Activated CD8-positive, alpha-beta T cell treated with anti-CD3 and anti-CD28 coated beads, Interleukin-2, amount 10 ng/mL, durations not matched to agents 7 days and 5 days (primary cell): ENCODE results near the gene ZBTB1. TPM values are rescaled to one million over a fixed set of nuclear protein-coding genes. Genes with fewer than 3 reads are reported as not detected.

Experiments
- ATAC-seq: fragments of 150-1000 bp; cut with Tn5 transposase; one replicate; pipeline ENCODE4 v1.10.0; 2021; ENCODE audit warnings: moderate library complexity
- CTCF ChIA-PET: fragments of 350-600 bp; sonication (Branson Sonifier 250); formaldehyde crosslinking; loops from one replicate; lab custom pipeline; 2021; ENCODE audit warnings: antibody characterized with exemption; lab: Charles Lee
- POLR2A ChIA-PET: fragments of 350-600 bp; sonication (Branson Sonifier 250); formaldehyde crosslinking; loops from one replicate; lab custom pipeline; 2021; ENCODE audit warnings: antibody characterized with exemption; lab: Charles Lee
- DNase-seq: peaks from one replicate; pipeline ENCODE4 v3.0.0-alpha.2; 2020
- H3K27ac Mint-ChIP-seq: one replicate; pipeline ENCODE4 v1.8.0; 2021; ENCODE audit warnings: mild to moderate bottlenecking, mixed read lengths
- H3K27me3 Mint-ChIP-seq: one replicate; pipeline ENCODE4 v1.8.0; 2021; ENCODE audit warnings: low read depth, mixed read lengths
- H3K36me3 Mint-ChIP-seq: one replicate; pipeline ENCODE4 v1.8.0; 2021; ENCODE audit warnings: low read depth, mixed read lengths
- H3K4me1 Mint-ChIP-seq: one replicate; pipeline ENCODE4 v1.8.0; 2021; ENCODE audit warnings: low read depth, mixed read lengths
- H3K4me3 Mint-ChIP-seq: one replicate; pipeline ENCODE4 v1.8.0; 2021; ENCODE audit warnings: mild to moderate bottlenecking, mixed read lengths
- H3K9me3 Mint-ChIP-seq: one replicate; pipeline ENCODE4 v1.8.0; 2022; ENCODE audit warnings: mixed read lengths; ENCODE audit not compliant: insufficient read depth
- total RNA-seq, 2 experiments: library from RNA; stranded (reverse); gene quantifications; one replicate each; pipeline ENCODE4 v1.2.3, GENCODE V29; 2021

ZBTB1 gene, protein sequence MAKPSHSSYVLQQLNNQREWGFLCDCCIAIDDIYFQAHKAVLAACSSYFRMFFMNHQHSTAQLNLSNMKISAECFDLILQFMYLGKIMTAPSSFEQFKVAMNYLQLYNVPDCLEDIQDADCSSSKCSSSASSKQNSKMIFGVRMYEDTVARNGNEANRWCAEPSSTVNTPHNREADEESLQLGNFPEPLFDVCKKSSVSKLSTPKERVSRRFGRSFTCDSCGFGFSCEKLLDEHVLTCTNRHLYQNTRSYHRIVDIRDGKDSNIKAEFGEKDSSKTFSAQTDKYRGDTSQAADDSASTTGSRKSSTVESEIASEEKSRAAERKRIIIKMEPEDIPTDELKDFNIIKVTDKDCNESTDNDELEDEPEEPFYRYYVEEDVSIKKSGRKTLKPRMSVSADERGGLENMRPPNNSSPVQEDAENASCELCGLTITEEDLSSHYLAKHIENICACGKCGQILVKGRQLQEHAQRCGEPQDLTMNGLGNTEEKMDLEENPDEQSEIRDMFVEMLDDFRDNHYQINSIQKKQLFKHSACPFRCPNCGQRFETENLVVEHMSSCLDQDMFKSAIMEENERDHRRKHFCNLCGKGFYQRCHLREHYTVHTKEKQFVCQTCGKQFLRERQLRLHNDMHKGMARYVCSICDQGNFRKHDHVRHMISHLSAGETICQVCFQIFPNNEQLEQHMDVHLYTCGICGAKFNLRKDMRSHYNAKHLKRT
- 10 to 100 TPM; 58.3 to 61.7 TPM for total RNA-seq

DNA sequence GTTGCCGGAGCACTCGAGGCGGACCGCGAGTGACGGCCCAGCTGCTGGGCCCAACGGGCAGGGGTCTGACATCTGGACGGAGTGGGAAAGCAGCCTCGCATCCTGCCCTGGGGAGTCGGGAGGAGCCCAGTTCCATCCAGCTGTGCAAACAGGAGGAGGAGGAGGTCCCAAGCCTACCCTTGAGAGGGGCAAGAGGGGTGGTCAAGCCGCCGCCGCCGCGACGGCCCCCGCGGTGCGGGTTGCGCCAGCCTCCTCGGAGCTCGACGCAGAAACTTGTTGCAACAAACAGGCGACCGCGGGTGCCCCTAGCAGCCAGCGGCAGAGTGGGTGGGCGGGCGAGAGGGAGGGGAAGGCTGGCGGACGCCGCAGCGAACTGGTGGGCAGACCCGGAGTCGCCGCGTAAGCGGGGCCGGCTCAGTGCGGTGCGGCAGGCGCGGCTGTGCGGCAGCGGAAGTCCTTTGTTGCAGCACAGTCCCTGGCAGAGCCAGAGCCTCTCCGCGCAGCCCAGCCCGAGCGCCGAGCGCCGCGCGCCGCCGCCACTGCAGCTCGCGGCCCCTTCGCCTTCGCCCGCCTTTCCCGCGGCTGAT, at the start of gene ZBTB1:
TSS of gene ZBTB1 (plus strand) at position 461 of the 587 bp plus-strand sequence. CDS start 16,735 bp downstream, outside the sequence.
- Mint-ChIP-seq H3K36me3 (peaks cover 62% of the 10 kb centered on the region), H3K4me3 (peak within 1 kb of the TSS; percentile 85), H3K27ac (peak within 1 kb of the TSS; percentile 100), H3K27me3 (no peaks in the 10 kb centered on the region), H3K4me1 (peaks cover 54% of the 10 kb centered on the region), H3K9me3 (no peaks in the 10 kb centered on the region)
- ATAC-seq (peak; percentile 57), DNase-seq (peak; percentile 91)
- POLR2A ChIA-PET = interaction anchor here (1.0 to 5.6 kb wide), 13 partner anchors 9 to 167 kb away, joined by 3 to 55 read pairs (median 5); partner anchors contain the start of genes AKAP5, HSPA2 and MTHFD1
- CTCF ChIA-PET = interaction anchor here (0.9 to 2.4 kb wide), 3 partner anchors 36 to 166 kb away, joined by 3 to 6 read pairs (median 6); partner anchors contain the start of genes HSPA2 and MTHFD1

DNA sequence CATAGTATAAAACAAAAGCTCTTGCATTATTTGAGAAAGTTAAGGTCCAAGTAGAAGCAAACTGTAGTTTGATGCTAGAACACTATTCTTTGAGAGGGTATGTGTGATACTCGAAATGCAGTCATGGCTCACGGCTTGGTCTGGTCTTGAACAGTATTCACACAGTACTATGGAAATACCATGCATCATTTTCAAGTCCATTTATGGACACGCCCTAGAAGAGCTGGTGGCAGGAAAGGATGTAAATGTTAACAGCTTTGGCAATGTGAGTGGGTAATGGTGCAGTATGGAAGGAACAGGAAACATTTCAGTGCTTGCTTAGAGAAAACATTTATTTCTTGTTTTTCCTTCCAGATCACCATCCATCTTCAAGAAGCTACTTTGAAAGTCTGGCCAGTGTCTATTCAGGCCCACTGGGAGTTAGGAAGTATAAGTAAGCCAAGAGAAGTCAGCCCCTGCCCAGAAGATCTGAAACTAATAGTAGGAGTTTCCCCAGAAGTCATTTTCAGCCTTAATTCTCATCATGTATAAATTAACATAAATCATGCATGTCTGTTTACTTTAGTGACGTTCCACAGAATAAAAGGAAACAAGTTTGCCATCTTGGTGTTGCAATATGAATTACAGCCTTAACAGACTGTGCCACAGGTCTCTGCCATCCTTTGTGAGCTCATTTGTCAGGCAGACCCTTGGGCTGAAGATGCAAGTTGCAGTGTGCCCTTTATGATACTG, 45.0 kb upstream of the ZBTB1 start:
- Mint-ChIP-seq H3K27me3 (no peaks in the 10 kb centered on the region), H3K27ac (peak overlapping the region; percentile 39), H3K4me3 (no peak overlapping the region), H3K9me3 (no peaks in the 10 kb centered on the region), H3K36me3 (peaks cover 58% of the 10 kb centered on the region), H3K4me1 (peaks cover 23% of the 10 kb centered on the region)
- ChIA-PET CTCF (interaction anchor here (0.6 to 1.2 kb wide), 4 partner anchors 13 to 51 kb away, joined by 3 to 4 read pairs (median 3); no protein-coding TSS in a partner anchor), POLR2A (interaction anchor here (1.0 to 1.5 kb wide), 2 partner anchors 46 to 72 kb away, joined by 3 to 4 read pairs; partner anchors contain the start of gene MTHFD1)
- DNase-seq (no peak), ATAC-seq (no peak)

DNA sequence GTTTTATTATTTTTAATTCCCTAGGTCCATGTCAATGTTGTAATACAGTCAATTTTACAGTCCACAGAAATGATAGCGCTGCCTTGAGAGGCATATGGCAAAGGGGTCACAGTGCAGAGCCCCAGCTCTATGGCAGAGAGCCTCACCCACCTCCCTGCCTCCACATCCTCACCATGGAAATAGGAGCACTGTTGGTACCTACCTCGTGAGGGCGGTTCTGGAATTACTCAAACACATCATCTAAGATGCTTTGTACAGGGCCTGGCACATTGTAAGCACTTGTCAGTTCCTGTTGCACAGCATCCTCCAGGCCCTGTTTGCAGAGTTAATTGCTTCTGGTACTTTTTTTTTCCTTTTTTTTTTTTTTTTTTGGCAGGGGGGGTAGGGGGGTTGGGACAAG, 43.3 kb upstream of the ZBTB1 start:
- no peak for ATAC-seq
- H3K4me1 Mint-ChIP-seq = peaks cover 34% of the 10 kb centered on the region
- H3K27ac Mint-ChIP-seq = no peak overlapping the region
- H3K4me3 Mint-ChIP-seq = no peak overlapping the region
- ChIA-PET POLR2A (interaction anchor here (1.5 kb wide), 1 partner anchor 48 kb away, joined by 4 read pairs; no protein-coding TSS in a partner anchor), CTCF (interaction anchor here (4.4 kb wide), 1 partner anchor 12 kb away, joined by 24 read pairs; no protein-coding TSS in a partner anchor)
- DNase-seq = no peak
- no peaks in the 10 kb centered on the region for H3K9me3 Mint-ChIP-seq
- H3K36me3 Mint-ChIP-seq = peaks cover 47% of the 10 kb centered on the region
- peaks cover 4% of the 10 kb centered on the region for H3K27me3 Mint-ChIP-seq

DNA sequence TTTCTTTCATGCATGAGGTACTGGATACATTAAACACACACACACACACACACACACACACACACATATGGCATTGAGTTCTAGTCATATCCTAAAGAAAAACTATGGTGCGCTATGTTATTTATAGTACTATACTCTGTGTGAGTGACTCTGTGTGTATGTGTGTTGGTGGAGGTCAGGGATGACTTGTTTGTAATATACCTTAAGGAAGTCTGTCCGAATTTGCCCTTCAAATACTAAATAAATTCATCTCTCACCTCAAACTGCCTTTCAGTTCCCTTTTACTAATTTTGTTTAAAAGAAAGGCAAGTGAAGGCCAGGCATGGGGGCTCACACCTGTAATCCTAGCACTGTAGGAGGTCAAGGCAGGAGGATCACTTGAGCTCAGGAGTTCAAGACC, 41.4 kb upstream of the ZBTB1 start:
- H3K4me1 Mint-ChIP-seq = peaks cover 46% of the 10 kb centered on the region
- CTCF ChIA-PET = interaction anchor here (0.6 to 4.4 kb wide), 6 partner anchors 14 to 118 kb away, joined by 3 to 24 read pairs (median 6); no protein-coding TSS in a partner anchor
- H3K27me3 Mint-ChIP-seq = peaks cover 4% of the 10 kb centered on the region
- peaks cover 34% of the 10 kb centered on the region for H3K36me3 Mint-ChIP-seq
- no peak overlapping the region for H3K27ac Mint-ChIP-seq
- H3K9me3 Mint-ChIP-seq = no peaks in the 10 kb centered on the region
- no peak for DNase-seq
- POLR2A ChIA-PET = no interaction called here
- H3K4me3 Mint-ChIP-seq = no peak overlapping the region
- ATAC-seq = no peak

DNA sequence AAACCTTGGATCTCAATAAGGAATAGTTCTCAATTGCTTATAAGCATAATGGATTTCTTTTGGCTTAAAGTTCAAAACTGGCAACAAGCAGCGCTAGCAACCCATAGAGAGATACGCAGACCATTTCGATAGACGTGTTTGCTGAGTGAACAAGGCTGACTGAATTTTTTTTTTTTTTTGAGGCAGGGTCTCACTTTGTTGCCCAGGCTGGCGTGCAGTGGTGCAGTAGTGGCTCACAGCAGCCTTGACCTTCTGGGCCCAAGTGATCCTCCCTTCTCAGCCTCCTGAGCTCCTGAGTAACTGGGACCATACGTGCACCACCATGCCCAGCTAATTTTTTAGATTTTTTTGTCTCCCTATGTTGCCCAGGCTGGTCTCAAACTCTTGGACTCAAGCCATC, 40.7 kb upstream of the ZBTB1 start:
- DNase-seq = no peak
- CTCF ChIA-PET = interaction anchor here (0.6 to 4.4 kb wide), 9 partner anchors 14 to 120 kb away, joined by 3 to 24 read pairs (median 5); no protein-coding TSS in a partner anchor

DNA sequence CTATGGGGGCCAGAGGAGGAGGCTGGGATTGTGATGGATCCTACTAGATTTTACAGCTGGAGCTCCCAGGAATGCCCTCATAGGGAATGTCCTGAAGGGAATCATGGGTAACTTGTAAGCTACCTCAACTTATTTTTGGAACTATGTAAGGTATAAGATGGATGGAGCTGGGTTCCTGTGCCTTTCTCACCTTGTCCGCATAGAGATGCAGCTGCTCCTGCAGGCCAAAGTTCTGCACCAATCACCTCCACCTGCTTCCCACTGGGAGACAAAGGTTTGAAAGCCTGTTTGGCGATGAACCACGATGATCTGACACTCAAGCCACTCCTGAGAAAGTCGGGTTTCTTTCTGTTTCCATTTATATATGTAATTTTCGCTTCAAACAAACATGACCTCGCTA, 39.9 kb upstream of the ZBTB1 start:
- Mint-ChIP-seq H3K4me3 (peak overlapping the region; percentile 80), H3K27ac (peak overlapping the region; percentile 71), H3K4me1 (peaks cover 43% of the 10 kb centered on the region), H3K9me3 (no peaks in the 10 kb centered on the region), H3K36me3 (peaks cover 20% of the 10 kb centered on the region), H3K27me3 (peaks cover 4% of the 10 kb centered on the region)
- no peak for DNase-seq
- ChIA-PET POLR2A (interaction anchor here (0.6 to 1.4 kb wide), 2 partner anchors 19 to 21 kb away, joined by 4 read pairs; no protein-coding TSS in a partner anchor), CTCF (interaction anchor here (1.4 to 4.4 kb wide), 6 partner anchors 15 to 121 kb away, joined by 4 to 24 read pairs (median 6); no protein-coding TSS in a partner anchor)
- no peak for ATAC-seq

More for the DNA sequence above, 40.7 kb upstream of the ZBTB1 start:
- POLR2A ChIA-PET = interaction anchor here (1.4 kb wide), 1 partner anchor 18 kb away, joined by 4 read pairs; no protein-coding TSS in a partner anchor
- Mint-ChIP-seq H3K36me3 (peaks cover 28% of the 10 kb centered on the region), H3K4me1 (peaks cover 51% of the 10 kb centered on the region), H3K4me3 (peak overlapping the region; percentile 80), H3K27ac (no peak overlapping the region), H3K9me3 (no peaks in the 10 kb centered on the region), H3K27me3 (peaks cover 4% of the 10 kb centered on the region)
- ATAC-seq = no peak

DNA sequence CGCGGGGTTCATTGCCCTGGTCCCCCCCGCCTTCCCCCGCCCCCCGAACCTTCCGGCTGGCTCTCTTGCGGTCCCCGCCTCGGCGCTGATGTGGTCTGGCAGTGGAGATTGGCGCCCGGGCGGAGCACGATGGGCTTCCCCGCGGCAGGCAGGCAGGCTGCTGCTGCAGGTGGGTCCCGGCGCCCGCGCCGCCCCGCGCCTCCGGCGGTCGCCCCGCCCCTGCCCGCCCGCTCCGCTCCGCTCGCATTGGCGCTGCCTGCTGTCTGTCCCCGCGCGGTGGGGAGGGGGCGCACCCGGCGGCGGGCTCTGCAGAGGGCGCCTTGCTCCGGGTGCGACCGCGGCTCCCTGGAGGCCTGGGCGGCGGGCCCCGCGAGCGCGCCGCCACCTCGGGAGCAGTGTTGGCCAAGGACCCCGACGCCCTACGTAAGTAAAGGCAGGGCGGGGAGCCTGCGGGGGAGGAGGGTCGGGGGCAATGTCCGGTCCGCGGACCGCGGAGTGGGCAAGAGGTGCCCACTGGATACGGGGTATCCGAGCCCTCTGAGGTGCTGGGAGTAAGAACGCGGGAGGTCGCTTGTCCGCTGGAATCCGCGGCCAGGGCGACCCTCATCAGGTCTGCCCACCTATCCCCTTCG, 39.3 kb upstream of the ZBTB1 start, which contains the start of gene AKAP5:
TSS of gene AKAP5 (plus strand) at position 309 of the 632 bp plus-strand sequence. CDS start 2,896 bp downstream, outside the sequence.
- POLR2A ChIA-PET = interaction anchor here (0.8 to 1.9 kb wide), 5 partner anchors 17 to 78 kb away, joined by 3 to 7 read pairs (median 6); partner anchors contain the start of genes MTHFD1 and ZBTB1
- CTCF ChIA-PET = interaction anchor here (1.0 to 3.7 kb wide), 10 partner anchors 12 to 122 kb away, joined by 3 to 27 read pairs (median 7); partner anchors contain the start of gene ZBTB25
- peaks cover 40% of the 10 kb centered on the region for H3K4me1 Mint-ChIP-seq

DNA sequence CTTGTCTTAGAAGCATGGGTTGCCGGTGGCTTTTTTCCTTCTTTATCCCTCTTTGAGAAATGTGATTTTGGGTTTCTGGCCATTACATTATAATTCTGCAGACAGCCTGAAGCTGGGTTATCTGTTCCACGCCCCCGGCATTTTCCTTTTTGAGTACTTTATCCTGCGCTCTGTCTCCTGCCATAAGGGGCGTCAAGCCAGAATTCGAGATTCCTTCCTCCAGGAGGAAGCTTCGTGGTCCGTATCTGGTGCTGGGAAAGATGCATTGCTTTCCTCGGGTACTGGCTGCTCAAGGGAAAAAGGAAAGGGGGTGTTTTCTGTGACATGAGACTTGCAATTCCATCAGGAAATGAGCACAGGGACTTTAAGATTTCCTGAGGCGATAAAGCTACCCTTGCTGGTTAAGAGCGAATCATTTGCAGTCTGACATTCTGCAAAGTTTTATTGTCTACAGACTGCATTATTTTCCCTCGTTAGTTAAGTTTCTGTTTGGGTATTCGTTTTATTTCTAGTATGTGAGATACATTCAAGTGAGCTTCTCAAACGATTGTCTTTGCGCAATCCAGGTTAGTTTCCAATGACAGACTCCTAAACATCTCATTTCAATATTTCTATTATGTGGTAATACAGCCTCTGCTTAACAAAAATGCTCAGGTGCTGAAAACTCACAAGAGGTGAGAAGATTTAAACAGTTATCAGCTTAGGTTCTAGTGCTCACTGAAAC, 38.6 kb upstream of the ZBTB1 start:
- Mint-ChIP-seq H3K9me3 (no peaks in the 10 kb centered on the region), H3K27ac (peak overlapping the region; percentile 35), H3K4me1 (peaks cover 40% of the 10 kb centered on the region), H3K27me3 (peaks cover 4% of the 10 kb centered on the region), H3K36me3 (peaks cover 12% of the 10 kb centered on the region), H3K4me3 (peak overlapping the region; percentile 79)
- DNase-seq = no peak
- ChIA-PET POLR2A (interaction anchor here (0.8 to 1.9 kb wide), 5 partner anchors 18 to 78 kb away, joined by 3 to 7 read pairs (median 6); partner anchors contain the start of genes MTHFD1 and ZBTB1), CTCF (interaction anchor here (0.9 to 3.7 kb wide), 15 partner anchors 9 to 170 kb away, joined by 3 to 27 read pairs (median 3); partner anchors contain the start of gene ZBTB25)
- ATAC-seq = peak; percentile 2

More for the DNA sequence above, 39.3 kb upstream of the ZBTB1 start, which contains the start of gene AKAP5:
- Mint-ChIP-seq H3K4me3 (peak within 1 kb of the TSS; percentile 80), H3K27me3 (peaks cover 4% of the 10 kb centered on the region), H3K27ac (peak within 1 kb of the TSS; percentile 71), H3K36me3 (peaks cover 13% of the 10 kb centered on the region), H3K9me3 (no peaks in the 10 kb centered on the region)
- DNase-seq (peak; percentile 71), ATAC-seq (peak; percentile 92)

DNA sequence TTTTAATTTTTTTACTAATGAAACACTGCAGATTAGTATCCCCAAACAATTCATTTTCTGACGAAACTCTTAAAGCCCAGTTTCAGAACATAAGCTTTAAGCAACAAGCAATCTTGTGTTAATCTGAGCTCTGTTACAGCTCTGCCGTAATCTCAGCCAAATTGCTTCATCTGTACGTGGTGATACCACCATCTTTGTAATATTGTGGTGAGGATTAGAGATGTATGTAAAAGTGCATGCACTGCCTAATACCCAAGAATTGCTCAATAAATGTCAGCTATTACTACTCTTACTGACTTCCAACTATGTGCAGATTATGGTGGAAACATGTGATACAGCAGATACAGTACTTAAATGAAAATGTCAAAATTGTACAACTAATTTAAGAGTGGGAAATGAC, 37.5 kb upstream of the ZBTB1 start:
- H3K27ac Mint-ChIP-seq = no peak overlapping the region
- CTCF ChIA-PET = interaction anchor here (1.3 to 3.7 kb wide), 8 partner anchors 11 to 124 kb away, joined by 3 to 27 read pairs (median 10); no protein-coding TSS in a partner anchor
- H3K27me3 Mint-ChIP-seq = peaks cover 4% of the 10 kb centered on the region
- no peak for ATAC-seq
- no peaks in the 10 kb centered on the region for H3K9me3 Mint-ChIP-seq
- POLR2A ChIA-PET = interaction anchor here (0.6 to 1.9 kb wide), 2 partner anchors 34 to 39 kb away, joined by 3 to 6 read pairs; no protein-coding TSS in a partner anchor
- H3K4me1 Mint-ChIP-seq = peaks cover 40% of the 10 kb centered on the region
- H3K4me3 Mint-ChIP-seq = no peak overlapping the region
- peaks cover 9% of the 10 kb centered on the region for H3K36me3 Mint-ChIP-seq
- DNase-seq = no peak
